GM18526 (cell line): ENCODE measurements around the gene TAF6L.
A peak's percentile ranks its signal among the peaks of the same experiment; 100 is the strongest.

Experiments
- POLR2A ChIP-seq: IDR thresholded peaks from 3 replicates; pipeline ENCODE4 v1.6.1; 2011; ENCODE audit not compliant: insufficient read length; ENCODE audit errors: extremely low read depth

The TAF6L gene

GRCh38 chr11:62830904-62831519 is 59.8 kb downstream of the TAF6L start:
- no peak for TF ChIP-seq POLR2A

GRCh38 chr11:62831520-62832335 is 60.5 kb downstream of the TAF6L start, which contains the start of gene STX5:
STX5 (minus strand) TSS chr11:62832051; CDS start chr11:62831243, 808 bp downstream.
- TF ChIP-seq POLR2A, result peak; percentile 71

- no peak for TF ChIP-seq POLR2A
Measured at GRCh38 chr11:62832336-62833234, 61.4 kb downstream of the TAF6L start, which contains the start of gene TEX54. TEX54 (minus strand) TSS chr11:62832841.

- no peak for TF ChIP-seq POLR2A
Measured at GRCh38 chr11:62835336-62835735, 64.1 kb downstream of the TAF6L start.
